ENCODE results near the gene TBC1D16. TPM values are rescaled to one million over a fixed set of nuclear protein-coding genes. Genes with fewer than 3 reads are reported as not detected.
A peak's percentile ranks its signal among the peaks of the same experiment; 100 is the strongest.

The TBC1D16 gene
- total and polyA plus RNA-seq, 11 donors = 5.3 to 22.1 (median 17.4) TPM

DNA sequence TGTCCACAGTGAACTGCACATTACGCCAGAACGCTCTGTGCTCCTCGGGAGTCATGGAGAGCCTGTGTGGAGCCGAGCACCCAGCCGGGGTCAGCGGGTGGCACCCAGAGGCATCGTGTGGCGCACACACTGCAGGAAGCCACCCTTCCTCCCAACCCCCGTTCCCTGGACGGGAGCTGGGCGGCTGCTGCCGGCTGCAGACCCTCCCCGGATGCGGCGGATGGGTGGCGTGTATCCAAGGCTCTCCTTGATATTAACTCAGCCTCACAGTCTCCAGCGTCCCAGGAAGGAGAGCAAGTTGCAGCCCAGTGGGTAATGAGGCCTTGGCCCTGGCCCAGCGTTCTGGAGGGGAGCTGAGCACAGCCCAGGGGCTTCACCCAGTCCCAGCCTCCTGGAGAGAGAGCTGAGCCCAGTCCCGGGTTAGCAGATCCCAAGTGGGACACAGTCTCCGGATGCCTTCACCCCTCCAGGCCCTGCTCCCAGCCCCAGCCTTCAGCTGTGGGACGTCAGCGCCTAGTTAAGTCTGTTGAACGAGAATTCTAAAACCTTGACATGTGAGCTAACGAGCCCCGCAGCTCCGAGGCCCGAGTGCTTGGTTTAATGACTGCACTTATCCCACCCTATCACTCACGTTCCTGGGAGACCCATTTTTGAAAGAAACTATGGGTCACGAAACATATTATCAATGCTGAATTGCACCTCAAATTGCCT, 86.6 kb downstream of the TBC1D16 start:
- Histone ChIP-seq H3K27me3 (no peaks in the 10 kb centered on the region), H3K4me1 (peaks cover 0 to 26% (median 18%) of the 10 kb centered on the region in 12 donors), H3K27ac (no peak overlapping the region), H3K9me3 (no peaks in the 10 kb centered on the region), H3K36me3 (peaks cover 0 to 46% (median 11%) of the 10 kb centered on the region in 9 donors), H3K4me3 (no peak overlapping the region)
- no peak for ATAC-seq
- TF ChIP-seq POLR2A (IDR thresholded peaks at IDR 0.05) = no peak
- TF ChIP-seq CTCF (IDR thresholded peaks at IDR 0.05) = no peak
- WGBS, 4 donors = 91 to 96% (median 93%) methylated on average over 21 to 29 of the region's 29 CpGs
- intact Hi-C loops (cut with DNase I) = no loop called here
- peak in 3 of 5 donors; percentile 17 to 51 (median 17) for DNase-seq

DNA sequence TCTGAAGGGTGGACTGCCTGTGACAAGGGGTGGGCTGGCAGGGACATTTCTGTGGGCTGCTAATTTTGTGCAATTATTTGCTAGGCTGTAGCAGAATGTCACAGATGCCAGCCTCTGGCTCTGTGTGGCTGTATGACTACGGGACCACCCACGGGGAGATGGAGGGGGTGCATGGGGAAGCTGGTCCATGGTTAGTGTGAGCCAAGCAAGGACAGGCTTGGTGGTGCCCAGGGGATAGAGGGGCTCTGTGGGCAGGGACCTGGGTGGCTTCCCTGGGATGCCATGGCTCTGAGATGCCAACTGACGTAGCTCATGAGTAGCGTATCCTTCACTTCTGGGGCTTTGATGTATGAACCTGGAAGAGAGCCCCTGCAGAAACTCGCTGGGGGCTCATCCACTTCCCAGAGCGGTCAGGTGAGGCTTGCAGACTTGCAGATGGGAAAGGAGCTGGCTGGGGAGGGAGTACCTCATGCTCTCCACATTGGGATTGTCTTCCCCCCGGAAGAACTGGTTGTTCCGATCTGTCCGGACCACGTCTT, 87.2 kb downstream of the TBC1D16 start:
- Histone ChIP-seq H3K27ac (no peak overlapping the region), H3K9me3 (no peaks in the 10 kb centered on the region), H3K4me1 (peaks cover 0 to 26% (median 18%) of the 10 kb centered on the region in 12 donors), H3K4me3 (no peak overlapping the region), H3K27me3 (no peaks in the 10 kb centered on the region), H3K36me3 (peaks cover 0 to 52% (median 14%) of the 10 kb centered on the region in 9 donors)
- intact Hi-C loops (cut with DNase I) = no loop called here
- no peak for TF ChIP-seq POLR2A (IDR thresholded peaks at IDR 0.05)
- TF ChIP-seq CTCF (IDR thresholded peaks at IDR 0.05) = no peak
- 93 to 97% (median 96%) methylated on average over 4 to 10 of the region's 10 CpGs for WGBS, 4 donors
- peak in 1 of 5 donors; percentile 18 for DNase-seq
- no peak for ATAC-seq

- Histone ChIP-seq H3K27ac (no peak overlapping the region), H3K4me3 (no peak overlapping the region), H3K4me1 (peaks cover 0 to 26% (median 15%) of the 10 kb centered on the region in 12 donors), H3K36me3 (peaks cover 0 to 61% (median 14%) of the 10 kb centered on the region in 9 donors), H3K9me3 (no peaks in the 10 kb centered on the region), H3K27me3 (no peaks in the 10 kb centered on the region)
- peak in 3 of 5 donors; percentile 19 to 44 (median 20) for DNase-seq
- WGBS, 4 donors = 95 to 97% (median 96%) methylated on average over 26 to 31 of the region's 31 CpGs
- no peak for ATAC-seq
- TF ChIP-seq CTCF (IDR thresholded peaks at IDR 0.05) (no peak), POLR2A (IDR thresholded peaks at IDR 0.05) (no peak)
- intact Hi-C loops (cut with DNase I) = no loop called here
These were observed 88.2 kb downstream of the TBC1D16 start for GRCh38 chr17:79947351-79948031.
